ENCODE data around the gene ETV7.

- TF ChIP-seq CTCF (IDR thresholded peaks at IDR 0.05) (no peak), POLR2AphosphoS5 (IDR thresholded peaks at IDR 0.05) (no peak)
Observed at GRCh38 chr6:36357872-36358225, 29.6 kb downstream of the ETV7 start.

Measured in breast epithelium (tissue), 3 donors.